Stimulated activated CD8-positive, alpha-beta memory T cell treated with anti-CD3 and anti-CD28 coated beads, Interleukin-12 subunit alpha, Interleukin-12 subunit beta, amount 100 ng/mL, for 24 hours (primary cell): ENCODE results near the gene RAMP1.
"Not testable (repeated sequence)": the region's sequence is repeated elsewhere in the genome, so short reads cannot be mapped to it uniquely, and the experiment has no call there.

Source experiments
- DNase-seq: peaks from one replicate; pipeline ENCODE4 v3.0.0-alpha.2; 2020; ENCODE audit errors: extremely low read depth

RAMP1 gene

GRCh38 chr2:237863689-237864443 lies 4.4 kb downstream of the RAMP1 start:
- DNase-seq, result no peak

GRCh38 chr2:237864444-237864931 lies 5.1 kb downstream of the RAMP1 start:
- no peak for DNase-seq

GRCh38 chr2:237864940-237865622 lies 5.7 kb downstream of the RAMP1 start:
- no peak for DNase-seq

DNA sequence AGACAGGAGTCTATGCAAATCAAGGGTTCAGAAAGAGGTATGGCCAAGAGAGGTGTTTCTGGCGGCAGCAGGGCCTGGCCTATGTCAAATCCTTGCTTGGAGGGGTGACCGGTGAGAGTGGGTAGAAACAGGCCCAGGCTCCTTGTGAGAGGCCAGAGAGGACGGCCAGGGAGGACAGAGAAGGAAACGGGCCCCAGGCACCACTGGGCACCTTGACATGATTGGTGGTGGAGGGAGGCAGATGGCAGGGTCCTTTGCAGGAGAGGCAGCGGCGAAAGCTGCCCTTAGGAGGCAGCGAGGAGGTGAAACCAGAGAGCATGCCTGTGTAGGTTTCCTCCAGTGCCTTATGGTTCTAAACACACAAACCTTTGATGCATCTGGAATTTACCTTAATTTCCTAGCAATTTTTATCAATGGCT lies 6.2 kb downstream of the RAMP1 start:
- DNase-seq, result no peak

- DNase-seq, result no peak
These were observed 6.7 kb downstream of the RAMP1 start for GRCh38 chr2:237866101-237866621.

- DNase-seq, result no peak
These were observed 8.0 kb downstream of the RAMP1 start for GRCh38 chr2:237867465-237867864.

DNA sequence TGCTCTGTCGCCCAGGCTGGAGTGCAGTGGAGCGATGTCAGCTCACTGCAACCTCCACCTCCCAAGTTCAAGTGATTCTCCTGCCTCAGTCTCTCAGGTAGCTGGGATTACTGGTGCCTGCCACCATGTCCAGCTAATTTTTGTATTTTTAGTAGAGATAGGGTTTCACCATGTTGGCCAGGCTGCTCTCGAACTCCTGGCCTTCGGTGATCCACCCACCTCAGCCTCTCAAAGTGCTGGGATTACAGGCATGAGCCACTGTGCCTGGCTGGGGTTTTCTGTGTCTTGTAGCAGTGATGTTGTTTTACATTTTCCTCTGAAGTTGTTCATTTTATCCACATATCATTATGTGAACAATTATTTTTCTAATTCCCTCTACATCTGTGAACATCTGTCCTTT lies 8.7 kb downstream of the RAMP1 start:
- DNase-seq, result not testable (repeated sequence)

DNA sequence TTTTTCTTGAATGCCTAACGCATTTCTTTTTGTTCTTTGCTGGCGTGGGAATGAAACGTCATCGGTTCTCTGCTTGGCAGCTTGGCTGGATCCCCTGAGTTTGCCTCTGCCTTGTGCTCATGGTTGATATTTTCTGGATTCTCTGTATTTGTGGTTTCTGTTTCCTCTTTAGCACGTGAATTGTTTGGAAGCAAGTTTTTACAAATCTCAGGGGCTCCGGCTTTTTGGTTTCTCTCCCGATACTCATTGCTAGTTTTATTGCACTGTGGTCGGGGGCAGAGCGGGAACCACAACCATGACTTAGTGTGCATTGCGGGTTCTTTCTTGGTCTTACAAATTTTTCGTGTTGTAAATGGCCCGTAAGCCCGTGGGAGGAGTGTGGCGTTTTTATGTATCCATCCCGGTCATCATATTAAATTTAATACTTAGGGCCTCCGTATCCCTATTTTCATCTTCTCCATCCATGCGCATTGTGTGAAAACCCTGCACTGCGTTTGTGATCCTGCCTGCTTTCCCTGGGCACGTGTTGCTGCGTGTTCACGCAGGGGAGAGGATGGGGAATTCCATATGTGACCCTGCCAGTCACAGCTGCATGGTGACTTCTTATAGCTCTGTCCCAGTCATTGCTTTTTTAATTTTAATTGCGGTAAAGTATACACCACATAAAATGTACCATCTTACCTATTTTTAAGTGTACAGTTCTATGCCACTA lies 9.4 kb downstream of the RAMP1 start:
- no peak for DNase-seq

DNA sequence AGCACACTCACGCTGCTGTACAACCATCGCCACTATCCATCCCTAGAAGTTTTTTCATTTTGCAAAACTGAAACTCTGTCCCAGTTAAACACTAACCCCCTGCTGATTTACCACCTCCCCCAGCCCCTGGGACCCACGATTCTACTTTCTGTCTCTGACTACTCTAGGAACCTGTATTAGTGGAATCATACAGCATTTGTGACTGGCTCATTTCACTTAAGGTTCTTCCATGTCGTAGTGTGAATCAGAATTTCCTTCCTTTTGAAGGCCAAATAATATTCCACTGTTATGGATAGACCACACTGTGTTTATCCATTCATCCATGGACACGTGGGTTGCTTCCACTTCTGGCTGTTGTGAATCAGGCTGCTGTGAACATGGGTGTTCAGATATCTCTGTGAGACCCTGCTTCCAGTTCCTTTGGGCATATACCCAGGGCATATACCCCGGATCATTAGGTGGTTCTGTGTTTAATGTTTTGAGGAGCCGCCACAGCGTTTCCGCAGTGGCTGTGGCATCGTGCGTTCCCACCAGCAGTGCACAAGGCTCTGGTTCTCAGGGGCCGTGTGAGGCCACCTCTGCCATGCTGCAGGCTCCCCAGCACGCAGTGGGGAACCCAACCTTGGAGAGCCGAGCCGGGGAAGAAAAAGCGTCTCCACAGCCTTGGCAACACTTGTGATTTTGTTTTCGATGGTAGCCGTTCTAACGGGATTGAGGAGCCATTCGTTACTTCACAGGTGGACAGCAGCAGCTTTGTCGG lies 10.1 kb downstream of the RAMP1 start:
- no peak for DNase-seq

DNA sequence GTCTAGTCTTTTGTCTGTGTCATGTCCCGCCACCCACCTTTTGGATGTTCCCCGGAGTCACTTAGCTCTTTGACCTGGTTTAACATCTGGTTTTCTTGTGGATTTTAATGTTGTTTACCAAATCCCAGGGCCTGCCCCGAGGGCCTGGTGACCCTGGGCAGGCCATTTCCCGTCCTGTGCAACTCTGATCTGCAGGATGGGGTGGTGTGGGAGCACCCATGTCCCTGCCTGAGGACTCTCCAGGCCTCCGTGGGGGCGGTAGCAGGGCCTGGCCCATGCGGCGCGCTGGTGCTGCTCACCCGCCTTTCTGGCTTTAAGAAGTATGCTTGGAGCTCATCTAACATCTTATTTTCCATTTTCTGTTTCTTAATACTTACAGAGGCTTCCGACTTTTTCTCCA lies 10.7 kb downstream of the RAMP1 start:
- no peak for DNase-seq

DNA sequence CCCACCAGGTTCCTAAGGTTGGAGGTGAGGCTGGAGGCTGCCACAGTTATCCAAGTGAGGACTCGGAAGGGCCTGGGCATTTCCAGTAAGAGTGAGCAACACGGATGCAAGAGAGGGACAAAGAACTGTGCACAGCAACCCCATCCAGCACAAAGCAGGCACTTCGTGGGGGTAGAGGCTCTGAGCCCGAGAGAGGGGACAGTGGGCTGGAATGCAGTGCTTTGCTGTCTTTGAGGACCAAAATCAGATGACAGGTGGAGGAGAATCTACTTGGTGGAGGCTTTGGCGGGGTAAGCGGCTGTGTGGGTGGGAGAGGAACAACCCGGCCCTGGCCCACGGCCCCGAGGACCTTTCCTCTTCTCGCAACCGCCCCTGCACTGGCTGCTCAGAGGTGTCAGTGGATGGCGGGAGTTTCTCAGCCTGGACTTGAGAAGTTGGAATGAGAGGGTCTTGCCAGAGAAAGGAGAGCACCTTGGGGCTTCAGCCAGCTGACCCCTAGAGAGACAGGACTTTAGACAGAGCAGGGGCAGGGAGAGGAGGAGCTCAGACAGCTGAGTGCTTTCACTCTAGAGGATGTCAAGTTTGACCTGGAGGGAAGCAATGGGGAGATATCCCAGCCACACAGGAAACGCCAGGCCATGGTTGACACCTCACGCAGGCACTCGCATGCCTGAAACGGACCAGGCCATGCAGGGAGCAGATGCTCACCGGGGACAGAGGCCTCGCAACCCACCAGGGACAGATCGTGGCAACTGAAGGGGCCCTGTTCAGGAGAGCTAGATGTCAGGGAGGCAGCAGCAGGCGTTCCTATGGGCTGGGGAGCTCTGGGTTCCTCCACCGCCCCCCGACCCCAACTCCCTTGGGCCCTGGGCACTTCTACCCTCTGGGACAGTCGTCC lies 11.6 kb downstream of the RAMP1 start:
- DNase-seq, result no peak

DNA sequence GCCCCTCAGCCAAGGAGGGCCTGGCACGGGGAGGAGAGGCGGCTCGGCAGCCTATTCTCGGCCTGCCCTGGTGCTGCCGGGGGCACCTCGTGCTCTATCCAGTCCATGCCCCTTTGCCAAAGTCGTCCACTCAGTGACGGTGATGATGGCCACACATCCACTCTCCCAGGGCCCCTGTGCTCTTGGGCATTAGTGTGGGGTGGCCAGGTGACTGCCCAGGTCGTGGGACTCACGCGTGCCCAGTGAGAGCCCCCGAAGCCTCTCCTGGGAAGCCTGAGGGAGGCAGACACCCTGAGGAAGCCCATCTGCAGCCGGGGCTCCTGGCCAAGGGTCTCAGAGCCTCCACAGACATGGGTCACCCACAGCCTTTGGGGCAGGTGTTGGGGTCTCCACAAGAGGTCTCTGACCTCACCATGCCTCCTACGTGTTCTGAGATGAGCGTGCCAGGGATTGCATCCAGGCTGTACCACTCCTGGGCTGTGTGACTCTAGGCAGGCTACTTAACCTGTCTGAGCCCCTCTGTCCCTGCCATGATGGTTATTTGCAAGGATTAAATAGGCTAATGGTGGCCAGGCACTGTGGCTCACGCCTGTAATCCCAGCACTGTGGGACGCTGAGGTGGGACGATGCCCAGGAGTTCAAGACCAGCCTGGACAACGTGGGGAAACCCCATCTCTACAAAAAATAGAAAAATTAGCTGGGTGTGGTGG lies 12.9 kb downstream of the RAMP1 start:
- no peak for DNase-seq

DNA sequence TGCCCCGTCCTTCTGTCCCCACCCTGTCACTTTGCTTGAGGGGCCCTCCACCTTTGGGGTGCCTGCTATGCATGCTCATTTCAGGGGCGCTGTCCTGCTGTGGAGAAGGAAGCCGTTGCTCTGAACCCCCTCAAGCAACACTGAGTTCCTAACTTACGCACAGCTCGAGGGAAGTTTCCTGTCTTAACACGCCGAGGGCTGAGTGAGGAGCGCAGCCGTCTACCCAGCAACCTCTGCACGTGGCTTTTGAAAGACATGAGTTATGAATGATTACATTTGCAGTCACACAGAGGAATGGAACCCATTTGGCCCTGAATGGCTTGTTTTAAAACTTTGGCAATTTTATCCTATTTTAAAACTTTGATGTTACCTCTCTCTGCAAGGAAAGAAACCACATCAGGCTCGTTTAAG lies 14.0 kb downstream of the RAMP1 start:
- DNase-seq, result no peak

DNA sequence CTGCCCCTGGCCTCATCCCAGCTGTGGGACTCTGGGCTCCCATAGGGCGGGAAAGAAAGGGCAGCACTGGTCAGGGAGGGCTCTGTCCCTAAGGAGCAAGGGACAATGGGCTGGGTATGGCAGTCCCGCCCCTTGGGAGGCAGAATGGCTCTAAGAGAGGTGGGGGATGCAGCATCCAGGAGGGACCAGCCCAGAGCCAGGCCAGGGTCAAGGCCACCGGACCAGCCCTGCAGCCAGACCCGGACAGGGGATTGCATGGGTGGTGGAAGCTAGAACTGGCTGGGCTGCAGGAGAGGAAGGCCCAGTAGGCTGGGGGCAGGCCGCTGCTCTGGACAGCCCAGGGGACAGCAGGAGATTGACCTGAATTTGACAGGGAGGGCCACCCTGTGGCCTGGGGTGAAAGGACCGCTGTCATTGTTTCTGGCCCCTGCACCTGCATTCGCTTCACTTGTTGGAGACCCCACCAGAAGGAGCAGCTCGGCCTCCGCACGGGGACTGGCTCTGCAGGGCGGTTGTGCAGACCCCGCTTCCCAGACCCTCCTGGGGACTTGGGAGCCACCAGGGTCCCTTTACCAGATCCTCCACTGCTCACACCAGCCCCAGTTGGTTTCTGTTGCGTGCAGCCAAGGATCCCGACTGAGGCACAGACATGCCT lies 14.6 kb downstream of the RAMP1 start:
- DNase-seq, result no peak

GRCh38 chr2:237874585-237875161 lies 15.2 kb downstream of the RAMP1 start:
- no peak for DNase-seq

GRCh38 chr2:237875256-237876060 lies 16.0 kb downstream of the RAMP1 start:
- DNase-seq, result no peak

DNA sequence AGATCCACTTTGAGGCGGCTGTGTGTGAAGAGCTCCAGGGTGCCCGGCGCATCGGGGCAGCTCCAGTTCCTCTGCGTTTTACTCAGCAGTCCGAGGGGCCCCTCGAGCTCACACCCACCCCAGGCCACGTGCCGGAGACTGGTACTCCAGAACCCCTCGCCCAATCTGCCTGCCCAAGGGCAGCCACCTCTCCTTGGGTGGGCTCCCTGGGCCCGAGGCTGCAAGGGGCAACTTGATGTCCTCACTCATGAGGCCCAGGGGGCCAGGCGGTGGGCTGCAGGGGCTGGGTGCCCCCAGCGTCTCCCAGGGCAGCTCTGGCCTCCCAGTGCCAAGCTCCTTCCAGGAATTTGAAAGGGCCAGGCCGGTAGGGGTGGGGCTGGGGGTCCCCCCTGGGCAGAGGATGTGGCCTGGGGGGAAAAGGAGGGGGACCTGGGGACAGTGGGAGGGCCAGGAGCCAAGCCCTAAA lies 16.7 kb downstream of the RAMP1 start:
- no peak for DNase-seq

DNA sequence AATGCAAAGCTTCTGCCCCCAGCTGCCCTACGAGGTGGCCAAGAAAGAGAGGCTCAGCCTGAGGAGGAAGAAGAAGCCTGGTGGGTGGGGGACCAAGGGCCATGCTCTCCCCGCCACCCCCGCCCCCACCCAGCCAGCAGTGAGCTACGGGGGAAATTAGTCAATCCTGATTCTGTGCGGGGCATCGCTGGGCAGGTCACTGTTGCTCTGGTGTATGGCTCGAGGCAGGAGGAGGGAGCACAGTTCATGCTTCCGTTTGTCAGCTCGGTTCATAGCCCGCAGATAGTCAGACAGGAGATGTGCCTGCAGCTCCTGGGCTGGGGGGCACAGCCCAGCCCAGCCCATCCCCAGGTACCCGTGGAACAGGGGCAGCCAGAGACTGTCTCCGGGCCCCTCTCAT lies 17.1 kb downstream of the RAMP1 start:
- DNase-seq, result no peak
